Measurements from ENCODE around the gene SETD7.

Gene SETD7

DNA sequence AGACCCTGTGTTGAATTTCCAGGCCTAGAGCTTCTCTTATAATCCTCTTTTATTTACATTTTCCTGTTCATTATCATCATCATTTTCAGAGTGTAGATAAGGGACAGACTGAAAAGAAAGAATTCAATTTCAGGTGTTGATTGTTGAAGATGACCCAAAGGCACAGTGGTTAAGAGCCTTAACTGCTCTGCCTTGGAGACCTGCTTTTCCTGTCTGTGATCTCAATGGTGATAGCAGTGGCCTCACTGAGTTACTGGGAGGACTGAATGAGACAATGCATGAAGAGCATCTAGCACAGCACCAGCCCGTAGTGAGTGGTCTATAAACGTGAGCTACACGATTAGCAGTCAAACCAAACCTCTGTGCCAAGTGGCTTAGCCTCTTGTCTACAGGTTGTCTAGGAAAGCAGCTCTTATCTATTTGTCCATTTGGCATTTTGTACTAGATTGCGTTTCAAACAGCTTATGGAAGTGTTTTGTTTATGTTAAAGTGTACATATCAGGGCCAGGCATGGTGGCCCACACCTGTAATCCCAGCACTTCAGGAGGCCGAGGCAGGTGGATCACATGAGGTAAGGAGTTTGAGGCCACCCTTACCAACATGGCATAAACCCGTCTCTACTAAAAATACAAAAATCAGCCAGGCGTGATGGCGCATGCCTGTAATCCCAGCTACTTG lies 41.5 kb downstream of the SETD7 start:
- DNase-seq: no peak

DNA sequence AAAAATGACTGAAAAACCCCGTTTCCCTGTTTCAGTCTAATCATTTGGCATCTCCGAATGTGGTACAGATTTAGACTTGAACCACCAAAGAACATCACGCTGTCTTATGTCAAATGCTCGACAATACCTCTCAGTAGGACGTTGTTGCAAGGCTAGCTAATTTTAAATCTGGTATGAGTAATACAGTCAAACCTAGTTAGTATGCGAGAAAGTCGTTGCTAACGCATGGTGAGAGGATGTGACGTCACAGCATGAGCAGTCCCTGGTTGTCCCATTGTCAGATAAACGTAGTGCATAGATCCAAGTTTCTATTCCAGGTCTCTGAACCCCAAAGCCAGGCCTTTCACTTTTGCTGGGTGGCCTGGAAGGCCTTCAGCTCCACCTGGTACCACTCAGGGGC lies 44.7 kb downstream of the SETD7 start:
- DNase-seq: no peak

DNA sequence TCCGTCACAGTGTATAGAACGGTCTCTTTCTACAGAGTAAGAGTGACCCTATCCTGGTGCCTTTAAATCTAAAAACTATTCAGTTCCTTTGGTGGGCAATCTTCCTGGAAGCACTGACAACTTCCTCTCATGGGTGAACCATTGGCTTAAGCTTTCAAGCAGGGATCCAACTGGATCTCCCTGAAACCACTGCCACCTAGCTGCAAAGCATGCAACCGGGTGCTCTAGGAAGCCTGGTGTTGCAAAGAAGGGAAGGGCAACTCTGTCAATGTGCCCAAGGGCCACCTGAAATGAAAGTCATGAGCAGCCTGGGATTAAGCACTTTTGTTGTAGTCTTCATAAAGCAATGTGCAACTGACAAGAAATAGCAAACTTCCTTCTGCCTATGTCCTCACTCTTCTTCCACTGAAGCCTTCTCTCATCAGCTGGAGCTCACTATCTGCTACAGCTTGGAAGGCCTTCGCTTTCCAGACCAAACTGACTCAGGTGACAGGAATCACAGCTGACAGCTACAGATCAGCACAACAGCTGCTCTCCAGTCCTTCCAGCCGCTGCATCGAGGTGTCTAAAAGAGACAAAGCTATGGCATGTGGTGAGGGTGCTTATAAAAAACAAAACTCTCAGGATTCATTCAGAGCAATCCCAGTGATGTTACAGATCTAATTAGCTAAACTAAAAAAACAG lies 46.1 kb downstream of the SETD7 start:
- no peak for DNase-seq

- no peak for DNase-seq
These were observed 47.3 kb downstream of the SETD7 start for GRCh38 chr4:139508581-139509237.

GRCh38 chr4:139506774-139507173 lies 49.2 kb downstream of the SETD7 start:
- DNase-seq: no peak

- DNase-seq: no peak
These were observed 52.3 kb downstream of the SETD7 start for GRCh38 chr4:139503622-139504166.

DNA sequence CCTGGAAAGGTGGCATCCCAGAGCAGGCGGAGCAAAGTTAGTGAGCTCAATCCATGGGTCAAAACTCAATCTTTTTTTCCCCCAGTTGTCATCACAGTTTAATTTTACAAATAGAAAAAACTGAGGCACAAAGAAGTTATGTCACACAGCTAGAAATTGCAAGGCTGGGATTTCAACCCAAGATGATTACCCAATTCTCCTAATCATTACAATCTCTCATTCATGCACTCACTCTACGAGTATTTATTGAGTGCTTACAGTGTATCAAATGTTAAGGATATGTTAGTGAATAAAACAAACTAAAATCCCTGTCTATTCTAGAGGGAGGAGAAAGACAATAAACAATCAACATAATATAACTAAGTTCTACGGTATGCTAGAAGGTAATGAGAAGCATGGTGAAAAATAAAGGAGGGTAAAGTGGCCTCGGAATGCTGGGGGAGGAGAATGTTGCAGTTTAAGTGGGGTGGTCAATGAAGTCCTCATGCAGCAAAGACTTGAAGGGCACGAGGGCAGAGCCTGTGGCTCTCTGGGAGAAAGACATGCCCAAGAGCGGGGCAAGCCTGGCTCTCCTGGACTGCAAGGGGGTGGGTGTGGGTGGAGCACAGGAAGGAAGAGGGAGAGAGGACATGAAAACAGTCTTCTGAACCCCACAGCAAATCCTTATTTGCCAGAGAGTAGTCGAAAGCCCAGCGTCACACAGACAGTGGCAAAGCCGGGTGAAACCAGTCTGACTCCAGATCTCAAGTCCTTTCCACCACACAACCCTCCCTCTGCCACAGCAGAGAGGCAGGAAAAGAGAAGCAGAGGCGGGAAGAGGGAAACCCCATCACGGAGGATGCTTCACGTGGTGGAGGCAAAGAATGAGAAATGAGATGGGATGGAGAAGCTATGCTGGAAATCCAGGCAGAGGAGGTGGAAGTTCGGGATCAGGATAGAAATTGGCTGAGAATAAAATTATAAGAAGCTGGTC lies 53.8 kb downstream of the SETD7 start:
- peak; percentile 12 for DNase-seq

GRCh38 chr4:139501527-139501926 lies 54.5 kb downstream of the SETD7 start:
- no peak for DNase-seq

GRCh38 chr4:139501117-139501516 lies 54.9 kb downstream of the SETD7 start:
- DNase-seq: no peak

- peak; percentile 27 for DNase-seq
These were observed 56.8 kb downstream of the SETD7 start for GRCh38 chr4:139499186-139499585.

- DNase-seq: no peak
These were observed 62.8 kb downstream of the SETD7 start for GRCh38 chr4:139493176-139493575.

DNA sequence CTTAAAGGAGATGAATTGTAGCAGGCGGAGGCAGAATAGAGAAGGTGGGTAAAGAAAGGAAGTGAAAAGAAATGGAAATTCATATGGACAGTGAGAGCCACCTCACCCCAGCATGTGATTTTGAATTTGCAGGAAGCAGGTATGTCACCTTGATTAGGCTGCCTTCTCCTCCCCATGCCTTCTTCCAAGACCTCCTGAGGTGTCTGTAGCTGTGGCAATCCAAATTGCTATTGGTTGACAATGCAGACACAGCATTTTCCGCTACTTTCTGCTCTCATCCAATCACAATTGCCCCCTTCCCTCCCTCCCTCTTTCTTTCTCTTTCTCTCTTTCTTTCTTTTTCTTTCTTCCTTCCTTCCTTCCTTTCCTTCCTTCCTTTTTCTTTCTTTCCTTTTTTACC lies 63.6 kb downstream of the SETD7 start:
- no peak for DNase-seq

- DNase-seq: no peak
These were observed 66.4 kb downstream of the SETD7 start for GRCh38 chr4:139489638-139490037.

DNA sequence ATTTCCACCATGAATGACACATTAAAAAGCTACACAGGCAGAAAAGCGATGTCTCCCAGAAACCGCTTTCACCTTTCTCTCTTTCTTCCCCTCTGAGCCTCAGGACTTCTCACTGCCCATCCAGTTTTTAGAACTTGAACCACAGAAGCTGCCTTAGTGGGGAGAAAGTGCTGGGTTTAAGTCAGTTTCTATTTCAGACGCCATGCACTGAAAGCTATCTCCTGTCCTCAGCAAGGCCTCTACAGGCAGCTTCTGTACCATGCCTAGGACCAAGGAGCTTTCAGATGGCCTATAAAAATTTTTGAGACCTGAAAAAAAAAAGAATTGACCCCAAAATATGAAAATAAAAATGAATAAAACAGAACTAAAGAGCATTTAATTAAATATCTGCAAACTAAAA lies 67.6 kb downstream of the SETD7 start:
- no peak for DNase-seq

DNA sequence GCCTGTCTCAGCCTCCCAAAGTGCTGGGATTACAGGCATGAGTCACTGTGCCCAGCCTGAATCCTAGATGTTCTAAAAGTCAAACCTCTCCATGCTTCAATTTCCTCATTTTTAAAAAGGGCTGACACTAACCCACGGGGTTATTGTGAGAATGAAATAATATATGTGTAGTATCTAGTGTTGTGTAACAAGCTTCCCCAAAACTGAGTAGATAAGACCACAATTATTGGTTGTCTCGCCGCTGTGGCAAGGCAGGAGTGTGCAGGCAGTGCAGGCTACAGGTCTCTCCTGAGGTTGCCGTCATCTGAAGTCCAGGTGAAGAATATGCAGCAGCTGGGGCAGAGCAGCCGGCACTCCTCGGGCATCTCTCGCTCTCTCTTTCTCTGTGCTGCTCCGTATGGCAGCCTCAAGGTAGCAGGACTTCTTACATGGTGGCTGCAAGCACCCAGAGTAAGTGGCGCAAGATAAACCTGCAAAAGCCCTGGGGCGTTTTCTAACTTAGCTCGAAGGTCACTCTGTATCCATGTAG lies 71.2 kb downstream of the SETD7 start:
- no peak for DNase-seq

DNA sequence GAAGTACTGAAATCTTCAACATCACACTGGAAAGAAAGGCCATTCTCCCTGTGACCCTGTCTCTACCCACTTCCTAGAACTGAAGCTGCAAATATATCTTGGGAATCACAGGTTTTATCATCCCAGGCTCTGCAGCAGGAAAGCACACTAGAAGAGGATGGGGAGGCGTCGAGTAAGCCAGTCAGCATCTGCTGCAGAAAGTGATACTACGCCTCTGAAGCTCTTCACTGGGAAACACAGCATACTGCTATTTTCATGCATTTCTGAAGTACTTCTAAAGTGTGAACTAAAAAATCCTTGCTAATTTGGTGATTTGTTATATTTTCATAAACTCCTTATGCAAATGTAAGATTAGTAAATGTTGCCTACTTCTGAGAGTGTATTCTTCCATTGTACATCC lies 73.0 kb downstream of the SETD7 start:
- no peak for DNase-seq

DNA sequence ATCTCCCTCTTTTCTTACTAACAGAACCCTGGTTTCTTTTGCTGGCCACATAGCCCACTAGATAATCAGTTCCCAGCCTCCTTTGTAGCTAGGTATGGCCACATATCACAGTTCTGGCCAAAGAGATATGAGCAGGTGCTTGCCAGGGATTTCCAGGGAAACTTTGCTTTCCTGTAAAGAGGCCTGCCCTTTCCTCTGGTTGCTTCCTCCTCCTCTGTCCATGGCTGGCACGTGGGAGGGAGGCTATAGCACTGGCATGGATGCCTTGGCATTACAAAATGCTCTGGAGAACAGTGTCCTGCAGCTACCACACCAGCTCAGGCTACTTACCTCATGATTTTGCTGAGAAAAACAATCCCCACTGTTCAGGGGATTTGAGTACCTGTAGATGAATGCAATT lies 74.6 kb downstream of the SETD7 start:
- DNase-seq: no peak

GRCh38 chr4:139476363-139476762 lies 79.7 kb downstream of the SETD7 start:
- no peak for DNase-seq

GRCh38 chr4:139472852-139473251 lies 83.2 kb downstream of the SETD7 start:
- DNase-seq: no peak

DNA sequence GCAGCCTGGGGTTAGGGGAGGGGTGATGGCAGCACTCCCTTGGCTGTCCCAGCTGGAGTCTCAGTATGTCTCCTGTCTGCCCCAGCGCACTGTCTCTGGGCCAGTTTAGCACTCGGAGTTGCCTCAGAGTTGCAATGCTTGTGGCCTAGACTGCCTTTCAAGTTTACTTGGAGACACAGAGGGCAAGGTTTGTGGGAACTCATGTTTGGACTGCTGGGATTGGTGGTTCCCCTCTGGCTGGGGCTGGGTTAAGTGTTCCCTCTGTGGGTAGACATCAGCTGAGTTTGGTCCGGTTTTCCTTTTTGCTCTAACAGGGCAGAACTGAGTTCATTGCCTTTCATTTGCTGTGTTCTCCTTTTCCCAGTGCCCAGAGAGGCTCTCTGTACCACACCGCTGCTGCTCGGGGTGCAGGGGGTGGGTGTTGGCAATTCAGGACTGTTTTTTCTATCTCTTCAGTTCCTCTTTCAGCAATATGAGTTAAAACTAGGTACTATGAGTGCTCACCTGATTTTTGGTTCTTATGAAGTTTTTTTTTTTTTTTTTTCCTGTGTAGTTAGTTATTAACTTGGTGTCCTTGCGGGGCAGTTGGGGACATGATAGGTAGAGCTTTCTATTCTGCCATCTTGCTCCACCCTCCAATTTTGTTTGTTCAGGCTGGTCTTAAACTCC lies 84.9 kb downstream of the SETD7 start:
- DNase-seq: no peak

DNA sequence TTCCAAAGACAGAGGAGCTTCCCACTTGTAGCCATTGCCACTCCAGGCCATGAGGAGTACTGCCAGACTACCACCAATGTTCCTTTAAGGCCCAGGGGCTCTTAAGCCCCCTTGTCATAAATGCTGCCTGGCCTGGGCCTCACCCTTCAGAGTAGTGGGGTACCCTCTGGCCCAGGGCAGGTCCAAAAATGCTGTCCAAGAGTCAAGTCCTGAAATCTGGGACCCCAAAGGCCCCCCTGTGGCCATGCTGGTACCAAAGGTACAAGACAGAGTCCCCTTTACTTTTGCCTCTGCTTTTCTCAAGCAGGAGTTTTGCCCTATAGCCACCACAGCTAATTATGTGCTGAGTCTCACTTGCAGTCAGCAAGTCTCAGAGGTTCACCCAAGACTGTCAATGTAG lies 85.7 kb downstream of the SETD7 start:
- no peak for DNase-seq
